SU-DHL-6 (cell line): ENCODE data around the gene ARHGEF28.

Experiments
- H2AFZ ChIP-seq: fragments of 200-600 bp; sonication (generic); 2 replicates; pipeline ENCODE4 v1.6.1; 2014; ENCODE audit warnings: low read depth, mild to moderate bottlenecking, moderate library complexity, mixed read lengths, antibody characterized with exemption, low read length; ENCODE audit not compliant: severe bottlenecking
- H3F3A ChIP-seq: fragments of 200-600 bp; shearing (Covaris generic); 2 replicates; pipeline ENCODE4 v1.6.0; 2016; ENCODE audit warnings: antibody characterized with exemption, mild to moderate bottlenecking; ENCODE audit not compliant: insufficient read depth
- H3K27ac ChIP-seq: fragments of 200-600 bp; sonication (generic); 2 replicates; pipeline ENCODE4 v1.5.1; 2016; ENCODE audit warnings: low read depth, mild to moderate bottlenecking, low read length, moderate library complexity, mixed read lengths
- H3K27me3 ChIP-seq: fragments of 200-600 bp; sonication (generic), shearing (Covaris generic); 2 replicates; pipeline ENCODE4 v1.6.0; 2014; ENCODE audit warnings: mild to moderate bottlenecking, low read length
- H3K36me3 ChIP-seq: fragments of 200-600 bp; sonication (generic); 2 replicates; pipeline ENCODE4 v1.6.1; 2014; ENCODE audit warnings: mild to moderate bottlenecking, low read length, mixed read lengths
- H3K4me2 ChIP-seq: fragments of 300-600, 200-600 bp; shearing (Covaris generic), sonication (generic); 2 replicates; pipeline ENCODE4 v1.6.0; 2014; ENCODE audit warnings: low read length, low read depth, mild to moderate bottlenecking; ENCODE audit not compliant: poor library complexity, severe bottlenecking
- H3K4me3 ChIP-seq: fragments of 200-600 bp; sonication (generic); 2 replicates; pipeline ENCODE4 v1.5.1; 2014; ENCODE audit warnings: antibody characterized with exemption, low read length, mild to moderate bottlenecking, mixed read lengths; ENCODE audit not compliant: insufficient read depth, poor library complexity, severe bottlenecking
- H3K79me2 ChIP-seq: fragments of 200-600 bp; sonication (generic); 2 replicates; pipeline ENCODE4 v1.6.1; 2014; ENCODE audit warnings: mild to moderate bottlenecking, low read length, moderate library complexity; ENCODE audit not compliant: insufficient read depth
- H3K9ac ChIP-seq: fragments of 200-600 bp; sonication (generic); 2 replicates; pipeline ENCODE4 v1.7.0; 2014; ENCODE audit warnings: mild to moderate bottlenecking, low read length
- H3K9me2 ChIP-seq: fragments of 200-600 bp; sonication (generic); replicated peaks from 2 replicates; pipeline ENCODE4 v1.6.1; 2014; ENCODE audit warnings: low read length; ENCODE audit not compliant: insufficient read depth
- H3K9me3 ChIP-seq: fragments of 200-600 bp; sonication (generic); 2 replicates; pipeline ENCODE4 v1.6.1; 2014; ENCODE audit warnings: low read length, mixed read lengths; ENCODE audit not compliant: insufficient read depth
- H4K20me1 ChIP-seq: fragments of 200-600 bp; sonication (generic); 2 replicates; pipeline ENCODE4 v1.6.1; 2014; ENCODE audit warnings: low read depth, mild to moderate bottlenecking, antibody characterized with exemption, low read length, moderate library complexity, mixed read lengths
- EZH2phosphoT487 ChIP-seq: fragments of 200-600 bp; sonication (generic), shearing (Covaris generic); conservative IDR thresholded peaks from 2 replicates; pipeline ENCODE4 v1.6.1; 2018; ENCODE audit warnings: mild to moderate bottlenecking, antibody characterized with exemption, low read length, moderate library complexity, mixed read lengths
- TF ChIP-seq, protein P1 (sequence below): fragments of 200-600 bp; sonication (generic); IDR thresholded peaks from one replicate; pipeline ENCODE4 v1.5.1; 2017; ENCODE audit warnings: antibody characterized with exemption, mild to moderate bottlenecking, low read length, moderate library complexity; ENCODE audit not compliant: insufficient read depth, poor library complexity, severe bottlenecking

Gene ARHGEF28

DNA sequence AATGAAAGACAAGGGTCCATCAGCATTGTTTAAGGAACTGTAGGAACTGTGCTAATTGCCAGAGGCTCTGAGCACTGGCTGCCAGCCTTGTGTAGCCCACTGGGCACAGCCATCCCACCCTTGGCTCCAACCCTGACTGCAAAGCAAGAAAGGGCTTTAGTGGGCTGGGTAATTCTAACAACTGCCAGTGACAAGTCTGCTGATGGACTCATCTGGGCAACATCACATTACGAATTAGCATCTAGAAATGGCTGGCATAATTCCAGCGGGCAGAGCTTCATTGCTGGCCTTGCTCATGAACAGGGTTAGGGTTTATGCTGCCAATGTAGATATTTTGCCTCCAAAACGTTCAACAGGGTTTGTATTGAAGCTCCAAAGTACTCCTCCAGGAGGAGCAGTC lies 326.9 kb downstream of the ARHGEF28 start:
- Histone ChIP-seq H3F3A (no peaks in the 10 kb centered on the region), H3K27ac (no peak overlapping the region), H4K20me1 (no peaks in the 10 kb centered on the region), H3K9me2 (no peaks in the 10 kb centered on the region), H3K9ac (no peak overlapping the region), H3K79me2 (no peaks in the 10 kb centered on the region), H3K36me3 (no peaks in the 10 kb centered on the region), H3K27me3 (no peaks in the 10 kb centered on the region), H3K4me3 (no peak overlapping the region), H3K9me3 (no peaks in the 10 kb centered on the region), H2AFZ (no peak overlapping the region), H3K4me2 (no peak overlapping the region)
- no peak for TF ChIP-seq EZH2phosphoT487
- TF ChIP-seq, protein P1, sequence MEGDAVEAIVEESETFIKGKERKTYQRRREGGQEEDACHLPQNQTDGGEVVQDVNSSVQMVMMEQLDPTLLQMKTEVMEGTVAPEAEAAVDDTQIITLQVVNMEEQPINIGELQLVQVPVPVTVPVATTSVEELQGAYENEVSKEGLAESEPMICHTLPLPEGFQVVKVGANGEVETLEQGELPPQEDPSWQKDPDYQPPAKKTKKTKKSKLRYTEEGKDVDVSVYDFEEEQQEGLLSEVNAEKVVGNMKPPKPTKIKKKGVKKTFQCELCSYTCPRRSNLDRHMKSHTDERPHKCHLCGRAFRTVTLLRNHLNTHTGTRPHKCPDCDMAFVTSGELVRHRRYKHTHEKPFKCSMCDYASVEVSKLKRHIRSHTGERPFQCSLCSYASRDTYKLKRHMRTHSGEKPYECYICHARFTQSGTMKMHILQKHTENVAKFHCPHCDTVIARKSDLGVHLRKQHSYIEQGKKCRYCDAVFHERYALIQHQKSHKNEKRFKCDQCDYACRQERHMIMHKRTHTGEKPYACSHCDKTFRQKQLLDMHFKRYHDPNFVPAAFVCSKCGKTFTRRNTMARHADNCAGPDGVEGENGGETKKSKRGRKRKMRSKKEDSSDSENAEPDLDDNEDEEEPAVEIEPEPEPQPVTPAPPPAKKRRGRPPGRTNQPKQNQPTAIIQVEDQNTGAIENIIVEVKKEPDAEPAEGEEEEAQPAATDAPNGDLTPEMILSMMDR: no peak

GRCh38 chr5:73954381-73954780 lies 328.4 kb downstream of the ARHGEF28 start:
- Histone ChIP-seq H3K9me3 (no peaks in the 10 kb centered on the region), H3K9me2 (no peaks in the 10 kb centered on the region), H3K79me2 (no peaks in the 10 kb centered on the region), H3K27ac (no peak overlapping the region), H3K27me3 (no peaks in the 10 kb centered on the region), H3K36me3 (no peaks in the 10 kb centered on the region), H3K9ac (no peak overlapping the region), H4K20me1 (no peaks in the 10 kb centered on the region), H2AFZ (no peak overlapping the region), H3F3A (no peaks in the 10 kb centered on the region), H3K4me3 (no peak overlapping the region), H3K4me2 (no peak overlapping the region)
- TF ChIP-seq EZH2phosphoT487: no peak
- TF ChIP-seq, protein P1: no peak

DNA sequence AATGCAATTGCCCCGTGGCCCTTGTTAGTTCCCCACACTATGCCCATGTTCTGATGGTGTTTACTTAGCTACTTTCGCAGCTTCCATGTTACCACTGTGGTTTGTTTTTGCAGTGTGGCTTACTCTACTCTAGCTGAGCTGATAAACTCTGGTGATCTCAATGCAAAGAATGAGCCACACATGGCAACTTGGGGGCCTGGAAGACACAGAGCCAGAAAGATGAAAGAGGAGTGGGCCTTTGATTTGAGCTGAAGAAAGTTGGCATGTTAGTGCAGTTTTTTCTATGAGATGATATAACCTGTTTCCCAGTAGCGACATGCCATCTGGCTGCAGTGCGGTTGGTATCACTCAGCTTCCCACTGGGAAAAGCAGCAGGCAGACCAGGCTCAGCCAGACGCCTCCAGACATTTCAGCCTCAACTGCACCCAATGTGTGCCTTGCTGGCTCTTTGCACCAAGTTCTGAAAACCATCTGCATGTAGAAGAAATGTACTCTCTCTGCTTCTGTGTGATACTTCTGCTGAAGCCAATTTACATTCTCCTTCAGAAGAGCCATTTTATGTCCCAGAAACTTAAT lies 329.4 kb downstream of the ARHGEF28 start:
- no peaks in the 10 kb centered on the region; the same call in 1 of the 2 replicates for H3F3A ChIP-seq
- H3K27me3 ChIP-seq: no peaks in the 10 kb centered on the region
- TF ChIP-seq, protein P1: no peak
- TF ChIP-seq EZH2phosphoT487: no peak
- H3K4me3 ChIP-seq: no peak overlapping the region
- H3K9me2 ChIP-seq: no peaks in the 10 kb centered on the region
- H3K36me3 ChIP-seq: no peaks in the 10 kb centered on the region
- H3K9me3 ChIP-seq: no peaks in the 10 kb centered on the region
- H3K27ac ChIP-seq: no peak overlapping the region
- H3K4me2 ChIP-seq: no peak overlapping the region
- H4K20me1 ChIP-seq: no peaks in the 10 kb centered on the region
- no peaks in the 10 kb centered on the region for H3K79me2 ChIP-seq
- no peak overlapping the region for H2AFZ ChIP-seq
- H3K9ac ChIP-seq: no peak overlapping the region
